GM19023 (cell line): ENCODE data around the gene TSG101.
A peak's percentile ranks its signal among the peaks of the same experiment; 100 is the strongest.

Source experiments
- ATAC-seq: cut with Tn5 transposase; IDR thresholded peaks from one replicate; pipeline ENCODE4 v1.9.1; 2021; ENCODE audit warnings: mild to moderate bottlenecking, moderate library complexity; ENCODE audit not compliant: unreplicated experiment

The TSG101 gene

GRCh38 chr11:18495271-18495670 is 31.5 kb downstream of the TSG101 start:
- ATAC-seq: no peak

- no peak for ATAC-seq
Observed at GRCh38 chr11:18493310-18493709, 33.4 kb downstream of the TSG101 start.

GRCh38 chr11:18492888-18493287 is 33.9 kb downstream of the TSG101 start:
- no peak for ATAC-seq

GRCh38 chr11:18491924-18492323 is 34.8 kb downstream of the TSG101 start:
- ATAC-seq: no peak

GRCh38 chr11:18490736-18491485 is 35.8 kb downstream of the TSG101 start:
- ATAC-seq: no peak

- no peak for ATAC-seq
Observed at GRCh38 chr11:18490319-18490718, 36.4 kb downstream of the TSG101 start.

GRCh38 chr11:18485913-18486528 is 40.7 kb downstream of the TSG101 start:
- peak; percentile 72 for ATAC-seq

- ATAC-seq: no peak
Observed at GRCh38 chr11:18479063-18479462, 47.7 kb downstream of the TSG101 start.

GRCh38 chr11:18472587-18472986 is 54.2 kb downstream of the TSG101 start:
- ATAC-seq: no peak

- ATAC-seq: peak; percentile 71
Observed at GRCh38 chr11:18471995-18472394, 54.7 kb downstream of the TSG101 start.

GRCh38 chr11:18468961-18469360 is 57.8 kb downstream of the TSG101 start:
- no peak for ATAC-seq

- no peak for ATAC-seq
Observed at GRCh38 chr11:18468059-18468458, 58.7 kb downstream of the TSG101 start.

GRCh38 chr11:18466402-18466801 is 60.3 kb downstream of the TSG101 start:
- no peak for ATAC-seq

- no peak for ATAC-seq
Observed at GRCh38 chr11:18463439-18463838, 63.3 kb downstream of the TSG101 start.

- no peak for ATAC-seq
Observed at GRCh38 chr11:18461909-18462308, 64.8 kb downstream of the TSG101 start.

GRCh38 chr11:18459634-18460033 is 67.1 kb downstream of the TSG101 start:
- no peak for ATAC-seq

GRCh38 chr11:18457450-18457849 is 69.3 kb downstream of the TSG101 start:
- no peak for ATAC-seq

- no peak for ATAC-seq
Observed at GRCh38 chr11:18455686-18456372, 70.9 kb downstream of the TSG101 start, which contains the start of gene LDHAL6A. TSS of gene LDHAL6A (plus strand) at chr11:18455856. CDS start at chr11:18456681, 825 bp downstream.

- ATAC-seq: no peak
Observed at GRCh38 chr11:18452927-18453326, 73.8 kb downstream of the TSG101 start.

GRCh38 chr11:18449251-18449650 is 77.5 kb downstream of the TSG101 start:
- no peak for ATAC-seq

- no peak for ATAC-seq
Observed at GRCh38 chr11:18438691-18439090, 88.1 kb downstream of the TSG101 start.
